HEK293T (cell line): Measurements from ENCODE around the gene CT47B1.
"Not testable (repeated sequence)": the region's sequence is repeated elsewhere in the genome, so short reads cannot be mapped to it uniquely, and the experiment has no call there.

Experiments used
- CTCF ChIA-PET: fragments of 350-600 bp; formaldehyde crosslinking; extraction: SDS; loops from one replicate; lab custom pipeline; 2021; ENCODE audit warnings: antibody characterized with exemption, inconsistent platforms; lab: Yijun Ruan, JAX
- POLR2A ChIA-PET: fragments of 350-600 bp; formaldehyde crosslinking; extraction: SDS; loops from one replicate; lab custom pipeline; 2020; ENCODE audit warnings: antibody characterized with exemption, inconsistent platforms; lab: Yijun Ruan, JAX
- DNase-seq: peaks from one replicate; pipeline ENCODE4 v3.0.0; 2012; ENCODE audit warnings: mixed read lengths; ENCODE audit errors: extremely low spot score
- ARNT ChIP-seq: fragments of 450-650 bp; IDR thresholded peaks from 2 replicates; pipeline ENCODE4 v1.6.1; 2017; ENCODE audit warnings: mild to moderate bottlenecking
- BHLHE40 ChIP-seq: fragments of 450-650 bp; IDR thresholded peaks from 2 replicates; pipeline ENCODE4 v1.6.1; 2016; ENCODE audit warnings: mild to moderate bottlenecking, moderate library complexity, borderline replicate concordance
- CTBP1 ChIP-seq: fragments of 450-650 bp; IDR thresholded peaks from 2 replicates; pipeline ENCODE4 v1.6.1; 2016; ENCODE audit warnings: borderline replicate concordance
- ELF4 ChIP-seq: fragments of 450-650 bp; IDR thresholded peaks from 2 replicates; pipeline ENCODE4 v1.6.1; 2017; ENCODE audit warnings: antibody characterized with exemption
- FOXA1 ChIP-seq: fragments of 450-650 bp; IDR thresholded peaks from 2 replicates; pipeline ENCODE4 v1.6.1; 2016; ENCODE audit warnings: mild to moderate bottlenecking
- FOXK2 ChIP-seq: fragments of 450-650 bp; IDR thresholded peaks from 2 replicates; pipeline ENCODE4 v1.6.1; 2016; ENCODE audit warnings: mild to moderate bottlenecking
- FOXM1 ChIP-seq: fragments of 450-650 bp; IDR thresholded peaks from 2 replicates; pipeline ENCODE4 v1.6.1; 2017; ENCODE audit warnings: mild to moderate bottlenecking, borderline replicate concordance
- HDGF ChIP-seq: fragments of 450-650 bp; IDR thresholded peaks from 2 replicates; pipeline ENCODE4 v1.6.1; 2017; ENCODE audit warnings: antibody characterized with exemption, borderline replicate concordance
- L3MBTL2 ChIP-seq: fragments of 450-650 bp; conservative IDR thresholded peaks from 2 replicates; pipeline ENCODE4 v1.6.1; 2016; ENCODE audit warnings: mild to moderate bottlenecking
- LEF1 ChIP-seq: fragments of 450-650 bp; IDR thresholded peaks from 2 replicates; pipeline ENCODE4 v1.6.1; 2017; ENCODE audit warnings: mild to moderate bottlenecking, borderline replicate concordance
- NFRKB ChIP-seq: fragments of 450-650 bp; IDR thresholded peaks from 2 replicates; pipeline ENCODE4 v1.6.1; 2016; ENCODE audit warnings: mild to moderate bottlenecking, moderate library complexity
- SP1 ChIP-seq: fragments of 450-650 bp; IDR thresholded peaks from 2 replicates; pipeline ENCODE4 v1.6.1; 2017
- SUZ12 ChIP-seq: fragments of 450-650 bp; IDR thresholded peaks from 2 replicates; pipeline ENCODE4 v1.6.1; 2016; ENCODE audit warnings: mild to moderate bottlenecking
- TARDBP ChIP-seq: fragments of 450-650 bp; IDR thresholded peaks from 2 replicates; pipeline ENCODE4 v1.6.1; 2016
- ZNF384 ChIP-seq: fragments of 450-650 bp; IDR thresholded peaks from 2 replicates; pipeline ENCODE4 v1.6.1; 2016
- TF ChIP-seq, protein P1 (sequence below): fragments of 450-650 bp; IDR thresholded peaks from 2 replicates; pipeline ENCODE4 v1.6.1; 2016

The CT47B1 gene

DNA sequence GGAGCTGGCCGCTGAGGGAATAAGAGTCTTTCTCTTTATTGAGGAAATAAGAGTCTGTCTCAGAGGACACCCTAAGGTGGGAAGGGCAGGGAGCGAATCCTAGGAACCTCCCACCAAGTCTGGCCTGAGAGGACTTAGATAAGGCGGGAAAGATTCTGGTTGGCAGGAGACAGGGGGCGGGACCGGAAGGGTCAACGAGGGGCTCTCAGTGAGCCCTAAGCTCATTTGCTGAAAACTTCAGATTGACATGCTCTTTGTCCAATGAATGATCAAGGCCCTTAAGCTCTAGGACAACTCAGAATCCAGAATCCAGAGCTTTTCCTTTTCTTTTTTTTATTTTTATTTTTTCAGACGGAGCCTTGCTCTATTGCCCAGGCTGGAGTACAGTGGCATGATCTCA lies at the start of gene CT47B1:
TSS of gene CT47B1 (minus strand) at position 101 of the 400 bp plus-strand sequence. CDS start 196 bp downstream, outside the sequence.
- DNase-seq, POLR2A ChIA-PET, CTCF ChIA-PET: not testable (repeated sequence)

DNA sequence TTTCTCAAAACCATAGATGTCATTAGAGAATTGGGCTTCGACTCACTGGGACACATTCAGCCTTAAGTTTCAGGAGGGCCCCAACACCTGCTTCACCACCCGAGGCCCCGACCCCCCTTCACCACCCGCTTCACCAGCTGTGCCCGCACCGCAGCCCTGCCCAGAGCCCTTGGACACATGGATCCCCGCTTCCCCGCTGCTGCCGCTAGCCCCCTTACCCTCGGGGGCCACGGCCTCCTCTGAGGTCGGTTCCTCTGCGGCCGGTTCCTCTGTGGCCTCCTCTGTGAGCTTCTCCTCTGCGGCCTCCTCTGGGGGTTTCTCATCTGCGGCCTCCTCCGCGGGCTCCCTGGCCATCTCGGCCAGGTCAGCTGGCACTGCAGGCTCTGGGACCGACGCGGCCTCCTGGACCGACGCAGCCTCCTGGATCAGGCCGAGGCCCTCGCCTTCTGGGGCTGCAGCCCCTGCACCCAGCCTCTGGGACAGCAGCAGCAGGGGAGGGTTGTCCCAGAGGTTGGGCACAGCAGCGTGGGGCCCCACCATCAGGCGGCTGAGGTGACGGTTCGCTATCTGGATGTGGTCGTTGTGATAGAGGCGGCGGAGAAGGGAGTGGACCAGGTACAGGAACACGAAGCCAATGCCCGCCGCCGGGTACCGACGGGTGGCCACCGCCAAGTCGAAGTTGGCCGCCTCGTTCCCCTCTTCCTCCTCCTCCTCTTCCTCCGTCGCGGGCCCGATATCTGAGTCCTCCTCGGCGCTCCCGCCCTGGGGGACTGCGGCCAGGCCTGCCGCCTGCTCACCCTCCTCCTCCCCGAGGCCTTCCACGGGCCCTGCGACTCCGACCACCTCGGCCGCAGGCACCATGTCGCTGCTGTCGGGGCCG lies 748 bp downstream of the CT47B1 start:
- TF ChIP-seq FOXA1 (no peak), LEF1 (no peak), FOXK2 (no peak), SUZ12 (no peak), TARDBP (no peak), HDGF (no peak), BHLHE40 (no peak), NFRKB (no peak), L3MBTL2 (no peak), SP1 (no peak), ZNF384 (no peak), ARNT (no peak), FOXM1 (no peak), ELF4 (no peak), CTBP1 (no peak)
- TF ChIP-seq, protein P1, sequence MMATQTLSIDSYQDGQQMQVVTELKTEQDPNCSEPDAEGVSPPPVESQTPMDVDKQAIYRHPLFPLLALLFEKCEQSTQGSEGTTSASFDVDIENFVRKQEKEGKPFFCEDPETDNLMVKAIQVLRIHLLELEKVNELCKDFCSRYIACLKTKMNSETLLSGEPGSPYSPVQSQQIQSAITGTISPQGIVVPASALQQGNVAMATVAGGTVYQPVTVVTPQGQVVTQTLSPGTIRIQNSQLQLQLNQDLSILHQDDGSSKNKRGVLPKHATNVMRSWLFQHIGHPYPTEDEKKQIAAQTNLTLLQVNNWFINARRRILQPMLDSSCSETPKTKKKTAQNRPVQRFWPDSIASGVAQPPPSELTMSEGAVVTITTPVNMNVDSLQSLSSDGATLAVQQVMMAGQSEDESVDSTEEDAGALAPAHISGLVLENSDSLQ, result no peak
- DNase-seq, result no peak
- ChIA-PET CTCF (no interaction called here), POLR2A (no interaction called here)

DNA sequence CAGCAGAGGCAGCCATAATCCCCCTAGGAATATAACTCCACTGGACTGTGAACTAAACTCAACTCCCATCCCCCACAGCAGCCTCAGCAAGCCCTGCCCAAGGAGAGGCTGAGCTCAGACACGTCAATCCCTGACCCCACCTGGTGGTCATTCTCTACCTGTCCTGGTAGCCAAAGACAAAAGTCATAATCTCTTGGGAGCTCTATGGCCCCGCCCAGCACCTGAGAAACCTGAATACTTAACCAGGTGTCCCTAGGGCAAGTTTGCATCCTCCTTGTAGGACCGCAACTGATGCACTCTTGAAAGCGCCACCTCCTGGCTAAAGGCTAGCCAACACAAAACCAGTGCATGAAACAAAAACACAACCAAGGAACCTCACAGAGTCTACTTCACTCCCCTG lies 18.4 kb downstream of the CT47B1 start:
- no peak for DNase-seq
- POLR2A ChIA-PET, result no interaction called here
- CTCF ChIA-PET, result no interaction called here
- TF ChIP-seq SP1 (no peak), L3MBTL2 (no peak), ARNT (no peak), FOXM1 (no peak), FOXK2 (no peak), ZNF384 (no peak)

DNA sequence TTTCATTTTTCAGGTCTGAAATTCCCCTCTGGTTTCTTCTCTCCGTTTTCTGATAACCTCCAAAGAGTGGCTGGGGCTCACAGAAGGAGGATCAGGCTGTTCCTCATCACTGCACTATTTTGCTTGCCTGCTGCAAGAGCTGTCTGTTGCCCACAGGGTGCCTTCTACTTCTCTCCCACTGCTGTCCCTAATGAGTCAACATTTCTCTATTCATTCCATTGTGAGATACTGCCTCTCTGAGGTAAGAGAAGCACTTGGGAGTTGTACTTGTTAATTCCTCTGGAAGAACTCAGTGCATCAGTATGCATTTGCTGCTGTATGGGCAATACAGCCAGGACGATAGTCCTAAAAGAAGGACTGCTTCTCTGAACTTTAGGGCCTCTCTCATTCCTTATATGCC lies 34.8 kb downstream of the CT47B1 start:
- CTCF ChIA-PET, result no interaction called here
- TF ChIP-seq ZNF384, result no peak
- no peak for TF ChIP-seq ARNT
- TF ChIP-seq NFRKB, result no peak
- TF ChIP-seq TARDBP, result no peak
- no peak for TF ChIP-seq FOXA1
- TF ChIP-seq FOXK2, result no peak
- no peak for TF ChIP-seq ELF4
- no peak for TF ChIP-seq LEF1
- TF ChIP-seq, protein P1, result no peak
- no peak for TF ChIP-seq SUZ12
- no peak for TF ChIP-seq L3MBTL2
- no peak for TF ChIP-seq FOXM1
- POLR2A ChIA-PET, result no interaction called here
- no peak for DNase-seq

DNA sequence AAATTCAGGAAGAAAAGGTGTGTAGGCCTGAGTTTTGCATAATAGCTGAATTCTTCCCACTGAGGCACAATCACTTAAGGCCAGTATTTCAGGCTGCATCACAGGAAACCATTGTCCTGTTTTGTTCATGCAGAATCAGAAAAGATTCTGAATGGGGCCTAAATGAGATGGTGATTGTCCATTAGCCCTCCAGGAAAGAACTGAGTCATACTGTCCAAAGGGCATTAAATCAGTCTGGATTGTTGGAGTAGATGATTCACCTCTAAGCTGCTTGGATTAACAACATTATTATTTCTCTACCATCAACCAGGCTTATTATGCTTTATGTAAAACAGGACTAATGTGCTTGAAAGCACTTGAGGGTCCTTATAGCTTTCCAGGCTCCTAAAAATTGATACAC lies 36.2 kb downstream of the CT47B1 start:
- no peak for DNase-seq
- TF ChIP-seq L3MBTL2 (no peak), NFRKB (no peak), BHLHE40 (no peak), HDGF (no peak)
- ChIA-PET POLR2A (no interaction called here), CTCF (interaction anchor here (0.6 kb wide), 1 partner anchor 42 kb away, joined by 3 read pairs; no protein-coding TSS in a partner anchor)

DNA sequence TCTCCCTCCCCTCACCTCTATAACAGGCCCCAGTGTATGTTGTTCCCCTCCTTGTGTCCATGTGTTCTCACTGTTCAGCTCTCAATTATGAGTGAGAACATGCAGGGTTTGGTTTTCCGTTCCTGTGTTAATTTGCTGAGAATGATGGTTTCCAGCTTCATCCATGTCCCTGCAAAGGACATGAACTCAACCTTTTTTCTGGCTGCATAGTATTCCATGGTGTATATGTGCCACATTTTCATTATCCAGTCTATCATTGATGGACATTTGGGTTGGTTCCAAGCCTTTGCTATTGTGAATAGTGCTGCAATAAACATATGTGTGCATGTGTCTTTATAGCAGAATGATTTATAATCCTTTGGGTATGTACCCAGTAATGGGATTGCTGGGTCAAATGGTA lies 48.5 kb downstream of the CT47B1 start:
- DNase-seq, POLR2A ChIA-PET, CTCF ChIA-PET: not testable (repeated sequence)

DNA sequence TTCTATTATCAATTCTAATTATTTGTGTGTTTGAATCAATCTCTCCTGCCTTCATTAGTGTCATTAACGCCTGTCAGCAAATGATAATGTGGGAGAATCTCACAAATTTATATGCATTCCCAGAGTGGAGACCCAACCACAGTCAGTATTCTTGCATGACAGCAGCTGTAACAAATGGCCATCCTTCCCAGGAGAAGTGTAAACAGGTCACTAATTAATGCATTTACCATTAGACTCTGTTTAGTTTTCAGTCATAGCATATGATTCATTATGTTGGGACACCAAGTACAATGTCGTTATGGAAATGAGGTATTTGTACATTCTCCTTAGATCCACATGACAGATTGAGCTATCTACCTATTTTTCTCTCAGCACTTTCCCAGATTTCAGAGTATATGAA lies 50.5 kb downstream of the CT47B1 start:
- TF ChIP-seq SP1, result no peak
- no peak for TF ChIP-seq HDGF
- TF ChIP-seq CTBP1, result no peak
- TF ChIP-seq, protein P1, result no peak
- no peak for TF ChIP-seq ELF4
- no peak for TF ChIP-seq ZNF384
- TF ChIP-seq SUZ12, result no peak
- no peak for TF ChIP-seq NFRKB
- TF ChIP-seq LEF1, result no peak
- no peak for DNase-seq
- ChIA-PET POLR2A (no interaction called here), CTCF (no interaction called here)
